Ishikawa (cell line): ENCODE measurements around the gene PCIF1.

Experiments
- CEBPB ChIP-seq: IDR thresholded peaks from 2 replicates; pipeline ENCODE4 v1.6.1; 2012
- CREB1 ChIP-seq: IDR thresholded peaks from 2 replicates; pipeline ENCODE4 v1.6.1; 2012; ENCODE audit warnings: low read depth
- EGR1 ChIP-seq: IDR thresholded peaks from 2 replicates; pipeline ENCODE4 v1.6.1; 2012
- FOXM1 ChIP-seq: IDR thresholded peaks from 2 replicates; pipeline ENCODE4 v1.6.1; 2012; ENCODE audit warnings: low read depth, borderline replicate concordance
- TAF1 ChIP-seq: IDR thresholded peaks from 2 replicates; pipeline ENCODE4 v1.6.1; 2012; ENCODE audit warnings: low read depth, mild to moderate bottlenecking
- YY1 ChIP-seq: IDR thresholded peaks from 2 replicates; pipeline ENCODE4 v1.6.1; 2012; ENCODE audit warnings: low read depth
- TF ChIP-seq, protein P1 (sequence below): IDR thresholded peaks from 2 replicates; pipeline ENCODE4 v1.6.1; 2012
- TF ChIP-seq, protein P2 (sequence below): IDR thresholded peaks from 2 replicates; pipeline ENCODE4 v1.6.1; 2012; ENCODE audit warnings: low read depth, mild to moderate bottlenecking

DNA sequence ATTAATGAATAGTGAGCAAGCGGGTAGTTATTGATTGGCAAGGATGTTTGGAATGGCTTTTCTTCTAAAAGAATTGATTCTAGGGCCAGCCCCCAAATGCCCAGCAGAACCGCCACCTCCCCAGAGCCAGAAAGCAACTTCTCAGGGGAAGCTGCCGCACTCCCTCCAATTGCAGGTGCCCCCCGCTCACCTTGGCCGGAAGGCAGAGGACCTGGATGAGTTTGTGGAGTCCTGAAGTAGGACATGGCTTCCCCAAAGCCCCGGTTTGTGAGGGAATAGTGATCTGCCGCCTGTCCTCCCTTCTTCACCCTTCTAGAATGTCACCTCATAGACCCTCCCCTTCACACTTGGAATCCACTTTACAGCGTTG lies 47.2 kb upstream of the PCIF1 start, which contains the start of gene SPATA25:
- TF ChIP-seq, protein P1, sequence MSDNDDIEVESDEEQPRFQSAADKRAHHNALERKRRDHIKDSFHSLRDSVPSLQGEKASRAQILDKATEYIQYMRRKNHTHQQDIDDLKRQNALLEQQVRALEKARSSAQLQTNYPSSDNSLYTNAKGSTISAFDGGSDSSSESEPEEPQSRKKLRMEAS, result no peak
- no peak for TF ChIP-seq TAF1
- TF ChIP-seq EGR1, result no peak
- TF ChIP-seq CREB1, result no peak
- TF ChIP-seq, protein P2, sequence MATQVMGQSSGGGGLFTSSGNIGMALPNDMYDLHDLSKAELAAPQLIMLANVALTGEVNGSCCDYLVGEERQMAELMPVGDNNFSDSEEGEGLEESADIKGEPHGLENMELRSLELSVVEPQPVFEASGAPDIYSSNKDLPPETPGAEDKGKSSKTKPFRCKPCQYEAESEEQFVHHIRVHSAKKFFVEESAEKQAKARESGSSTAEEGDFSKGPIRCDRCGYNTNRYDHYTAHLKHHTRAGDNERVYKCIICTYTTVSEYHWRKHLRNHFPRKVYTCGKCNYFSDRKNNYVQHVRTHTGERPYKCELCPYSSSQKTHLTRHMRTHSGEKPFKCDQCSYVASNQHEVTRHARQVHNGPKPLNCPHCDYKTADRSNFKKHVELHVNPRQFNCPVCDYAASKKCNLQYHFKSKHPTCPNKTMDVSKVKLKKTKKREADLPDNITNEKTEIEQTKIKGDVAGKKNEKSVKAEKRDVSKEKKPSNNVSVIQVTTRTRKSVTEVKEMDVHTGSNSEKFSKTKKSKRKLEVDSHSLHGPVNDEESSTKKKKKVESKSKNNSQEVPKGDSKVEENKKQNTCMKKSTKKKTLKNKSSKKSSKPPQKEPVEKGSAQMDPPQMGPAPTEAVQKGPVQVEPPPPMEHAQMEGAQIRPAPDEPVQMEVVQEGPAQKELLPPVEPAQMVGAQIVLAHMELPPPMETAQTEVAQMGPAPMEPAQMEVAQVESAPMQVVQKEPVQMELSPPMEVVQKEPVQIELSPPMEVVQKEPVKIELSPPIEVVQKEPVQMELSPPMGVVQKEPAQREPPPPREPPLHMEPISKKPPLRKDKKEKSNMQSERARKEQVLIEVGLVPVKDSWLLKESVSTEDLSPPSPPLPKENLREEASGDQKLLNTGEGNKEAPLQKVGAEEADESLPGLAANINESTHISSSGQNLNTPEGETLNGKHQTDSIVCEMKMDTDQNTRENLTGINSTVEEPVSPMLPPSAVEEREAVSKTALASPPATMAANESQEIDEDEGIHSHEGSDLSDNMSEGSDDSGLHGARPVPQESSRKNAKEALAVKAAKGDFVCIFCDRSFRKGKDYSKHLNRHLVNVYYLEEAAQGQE, result no peak
- TF ChIP-seq FOXM1, result no peak
- no peak for TF ChIP-seq CEBPB
- no peak for TF ChIP-seq YY1
